ENCODE data around the gene FKBP10.
A peak's percentile ranks its signal among the peaks of the same experiment; 100 is the strongest.

FKBP10 gene

DNA sequence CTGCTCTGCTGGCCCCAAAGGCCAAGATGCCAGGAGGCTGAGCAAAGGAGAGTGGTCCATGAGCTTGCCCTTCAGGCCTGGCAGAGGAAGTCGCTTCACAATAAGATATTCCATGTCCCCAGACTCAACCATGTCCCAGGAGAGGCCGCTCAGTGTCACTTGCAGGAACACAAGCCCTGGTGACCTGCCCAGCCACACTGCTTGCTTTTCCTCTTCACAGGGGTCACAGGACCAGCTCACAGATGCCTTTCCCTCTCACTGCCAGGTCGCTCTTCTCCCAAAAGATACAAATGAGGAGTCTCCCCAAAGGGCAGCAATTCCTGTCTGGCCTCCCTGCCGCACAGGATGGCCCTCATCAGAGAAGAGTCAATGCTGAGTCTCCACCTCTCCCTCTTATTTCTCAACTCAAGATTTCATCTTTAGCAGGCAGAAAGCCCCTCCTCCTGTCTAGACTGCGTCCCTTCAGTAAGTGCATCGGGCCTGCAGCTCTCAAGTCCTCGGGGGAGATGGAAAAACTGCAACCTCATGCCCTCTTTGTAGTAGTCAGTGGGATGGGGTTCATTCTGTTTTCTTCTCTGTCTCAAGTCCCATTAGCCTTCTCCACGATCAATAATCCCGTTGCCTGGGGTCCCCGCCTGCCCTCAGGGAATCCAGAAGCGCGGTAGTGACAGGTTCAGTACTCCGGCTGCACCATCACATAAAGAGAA is 31.2 kb upstream of the FKBP10 start:
- DNase-seq (ENCODE audit: low read depth): peak; percentile 44
- no peak overlapping the region for H3K4me3 ChIP-seq (ENCODE audit: low read depth, low read length)
- TF ChIP-seq POLR2A (IDR thresholded peaks at IDR 0.05; ENCODE audit: extremely low read depth, insufficient read length) (no peak), MYC (IDR thresholded peaks at IDR 0.05; ENCODE audit: low read depth, low read length) (no peak)
- TF ChIP-seq, protein P1, sequence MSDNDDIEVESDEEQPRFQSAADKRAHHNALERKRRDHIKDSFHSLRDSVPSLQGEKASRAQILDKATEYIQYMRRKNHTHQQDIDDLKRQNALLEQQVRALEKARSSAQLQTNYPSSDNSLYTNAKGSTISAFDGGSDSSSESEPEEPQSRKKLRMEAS (IDR thresholded peaks at IDR 0.05; ENCODE audit: low read depth, low read length): no peak
- TF ChIP-seq, protein P2, sequence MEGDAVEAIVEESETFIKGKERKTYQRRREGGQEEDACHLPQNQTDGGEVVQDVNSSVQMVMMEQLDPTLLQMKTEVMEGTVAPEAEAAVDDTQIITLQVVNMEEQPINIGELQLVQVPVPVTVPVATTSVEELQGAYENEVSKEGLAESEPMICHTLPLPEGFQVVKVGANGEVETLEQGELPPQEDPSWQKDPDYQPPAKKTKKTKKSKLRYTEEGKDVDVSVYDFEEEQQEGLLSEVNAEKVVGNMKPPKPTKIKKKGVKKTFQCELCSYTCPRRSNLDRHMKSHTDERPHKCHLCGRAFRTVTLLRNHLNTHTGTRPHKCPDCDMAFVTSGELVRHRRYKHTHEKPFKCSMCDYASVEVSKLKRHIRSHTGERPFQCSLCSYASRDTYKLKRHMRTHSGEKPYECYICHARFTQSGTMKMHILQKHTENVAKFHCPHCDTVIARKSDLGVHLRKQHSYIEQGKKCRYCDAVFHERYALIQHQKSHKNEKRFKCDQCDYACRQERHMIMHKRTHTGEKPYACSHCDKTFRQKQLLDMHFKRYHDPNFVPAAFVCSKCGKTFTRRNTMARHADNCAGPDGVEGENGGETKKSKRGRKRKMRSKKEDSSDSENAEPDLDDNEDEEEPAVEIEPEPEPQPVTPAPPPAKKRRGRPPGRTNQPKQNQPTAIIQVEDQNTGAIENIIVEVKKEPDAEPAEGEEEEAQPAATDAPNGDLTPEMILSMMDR (IDR thresholded peaks at IDR 0.05; ENCODE audit: low read depth, low read length): no peak

DNA sequence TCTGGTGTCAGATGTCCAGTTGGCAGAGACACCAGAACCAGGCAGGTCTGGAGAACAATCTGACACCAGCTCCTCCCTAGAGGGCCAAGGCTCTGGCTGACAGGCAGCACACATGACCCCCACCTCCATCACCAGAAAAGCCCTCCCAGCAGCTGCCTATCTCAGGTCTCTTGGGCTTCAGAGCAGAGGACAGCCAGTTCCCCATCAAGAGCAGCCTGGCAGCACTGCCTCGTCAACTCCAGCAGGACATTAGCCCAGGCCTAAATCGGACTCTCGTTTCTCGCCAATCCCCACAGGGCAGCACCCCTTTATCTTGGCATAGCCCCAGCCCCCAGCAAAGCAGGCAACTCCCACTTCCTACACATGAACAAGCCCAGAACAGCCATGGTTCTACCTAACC is 30.7 kb upstream of the FKBP10 start:
- TF ChIP-seq, protein P2 (IDR thresholded peaks at IDR 0.05; ENCODE audit: low read depth, low read length): no peak
- TF ChIP-seq POLR2A (IDR thresholded peaks at IDR 0.05; ENCODE audit: extremely low read depth, insufficient read length): no peak
- TF ChIP-seq, protein P1 (IDR thresholded peaks at IDR 0.05; ENCODE audit: low read depth, low read length): no peak
- no peak for TF ChIP-seq MYC (IDR thresholded peaks at IDR 0.05; ENCODE audit: low read depth, low read length)
- DNase-seq (ENCODE audit: low read depth): no peak
- H3K4me3 ChIP-seq (ENCODE audit: low read depth, low read length): no peak overlapping the region

DNA sequence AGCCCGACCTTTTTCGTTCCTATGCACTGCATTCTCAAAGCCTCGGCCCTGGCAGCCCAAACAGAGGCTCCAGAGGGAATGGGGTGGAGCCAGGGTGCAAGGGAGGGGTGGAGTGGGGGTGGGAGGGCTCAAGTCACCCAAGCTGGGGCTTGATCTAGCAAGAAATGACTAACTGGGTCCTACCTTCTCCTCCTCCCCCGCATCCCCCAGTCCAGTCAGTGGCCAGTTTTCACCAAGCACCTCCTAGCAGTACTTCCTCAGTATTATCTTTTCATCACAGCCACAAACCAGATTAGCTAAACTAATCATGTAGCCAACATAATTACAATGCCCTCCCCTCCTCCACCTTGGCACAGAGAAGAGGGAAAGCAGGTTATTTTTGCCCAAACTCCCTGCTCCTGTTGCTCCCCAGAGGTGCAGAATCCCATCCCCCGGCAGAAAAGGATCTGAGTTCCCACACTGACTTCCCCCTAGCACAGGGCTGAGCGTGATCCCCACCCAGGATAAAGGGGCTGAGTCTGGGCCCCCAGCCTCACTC is 28.5 kb upstream of the FKBP10 start:
- DNase-seq (ENCODE audit: low read depth): peak; percentile 97
- no peak for TF ChIP-seq POLR2A (IDR thresholded peaks at IDR 0.05; ENCODE audit: extremely low read depth, insufficient read length)
- peak overlapping the region; percentile 66 for H3K4me3 ChIP-seq (ENCODE audit: low read depth, low read length)

DNA sequence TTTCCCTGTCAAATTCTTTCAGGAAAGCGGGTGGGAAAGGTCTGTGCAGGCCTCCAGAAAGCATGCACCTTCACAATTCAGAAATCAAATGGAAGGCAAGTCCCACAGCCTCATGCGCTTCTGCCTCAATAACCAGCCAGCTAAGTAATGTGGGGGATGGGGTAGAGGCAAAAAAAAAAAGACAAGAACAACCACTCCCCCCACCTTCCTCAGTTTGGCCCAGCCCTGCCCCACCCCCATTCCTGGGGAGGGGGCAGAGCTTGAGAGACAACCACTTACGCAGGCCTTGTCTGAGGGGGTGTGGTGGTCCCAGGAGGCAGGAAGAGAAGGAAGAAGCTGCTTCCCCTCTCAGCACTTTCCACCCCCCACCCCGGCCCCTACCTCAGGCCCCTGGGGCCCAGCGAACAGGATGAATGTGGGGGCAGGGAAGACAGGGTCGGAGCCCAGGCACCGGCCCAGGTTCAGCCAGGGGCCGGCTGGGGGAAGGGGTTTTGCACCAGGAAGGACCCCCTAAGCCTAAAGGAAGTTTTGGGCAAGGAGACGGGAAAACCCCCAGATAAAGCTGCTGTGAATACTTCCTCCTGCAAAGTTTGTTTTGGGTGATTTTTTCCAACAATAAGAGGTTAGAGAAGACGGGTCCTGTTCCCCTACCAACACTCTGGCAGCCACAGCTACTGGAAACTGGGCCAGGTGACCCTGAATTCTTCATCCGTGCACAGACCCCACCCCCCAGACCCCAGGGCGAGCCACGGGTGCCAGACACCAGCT is 27.5 kb upstream of the FKBP10 start:
- no peak for TF ChIP-seq POLR2A (IDR thresholded peaks at IDR 0.05; ENCODE audit: extremely low read depth, insufficient read length)
- TF ChIP-seq MYC (IDR thresholded peaks at IDR 0.05; ENCODE audit: low read depth, low read length): peak; percentile 54; the same call in 1 of the 2 replicates
- peak; percentile 93 for DNase-seq (ENCODE audit: low read depth)
- H3K4me3 ChIP-seq (ENCODE audit: low read depth, low read length): peak overlapping the region; percentile 66

DNA sequence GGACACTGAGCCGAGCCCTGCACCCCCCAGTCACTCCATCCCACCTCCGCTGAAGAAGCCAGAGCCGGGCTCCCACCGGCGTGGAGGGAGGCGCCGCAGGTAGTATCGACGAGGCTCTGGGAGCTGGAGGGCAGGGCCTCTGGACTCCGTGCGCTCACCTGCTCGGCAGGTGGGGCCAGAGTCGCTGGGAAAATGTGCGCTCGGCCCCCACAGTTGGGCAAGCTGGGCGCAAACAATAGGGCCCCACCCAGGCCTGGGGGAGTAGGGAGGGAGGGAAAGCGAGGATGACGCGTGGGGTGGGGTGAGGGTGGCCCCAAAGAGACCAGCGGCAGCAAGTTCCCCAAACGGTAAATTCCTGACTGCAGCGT is 27.0 kb upstream of the FKBP10 start:
- peak overlapping the region; percentile 66 for H3K4me3 ChIP-seq (ENCODE audit: low read depth, low read length)
- DNase-seq (ENCODE audit: low read depth): peak; percentile 83
- no peak for TF ChIP-seq MYC (IDR thresholded peaks at IDR 0.05; ENCODE audit: low read depth, low read length)
- TF ChIP-seq POLR2A (IDR thresholded peaks at IDR 0.05; ENCODE audit: extremely low read depth, insufficient read length): no peak
- TF ChIP-seq, protein P1 (IDR thresholded peaks at IDR 0.05; ENCODE audit: low read depth, low read length): no peak
- TF ChIP-seq, protein P2 (IDR thresholded peaks at IDR 0.05; ENCODE audit: low read depth, low read length): no peak

DNA sequence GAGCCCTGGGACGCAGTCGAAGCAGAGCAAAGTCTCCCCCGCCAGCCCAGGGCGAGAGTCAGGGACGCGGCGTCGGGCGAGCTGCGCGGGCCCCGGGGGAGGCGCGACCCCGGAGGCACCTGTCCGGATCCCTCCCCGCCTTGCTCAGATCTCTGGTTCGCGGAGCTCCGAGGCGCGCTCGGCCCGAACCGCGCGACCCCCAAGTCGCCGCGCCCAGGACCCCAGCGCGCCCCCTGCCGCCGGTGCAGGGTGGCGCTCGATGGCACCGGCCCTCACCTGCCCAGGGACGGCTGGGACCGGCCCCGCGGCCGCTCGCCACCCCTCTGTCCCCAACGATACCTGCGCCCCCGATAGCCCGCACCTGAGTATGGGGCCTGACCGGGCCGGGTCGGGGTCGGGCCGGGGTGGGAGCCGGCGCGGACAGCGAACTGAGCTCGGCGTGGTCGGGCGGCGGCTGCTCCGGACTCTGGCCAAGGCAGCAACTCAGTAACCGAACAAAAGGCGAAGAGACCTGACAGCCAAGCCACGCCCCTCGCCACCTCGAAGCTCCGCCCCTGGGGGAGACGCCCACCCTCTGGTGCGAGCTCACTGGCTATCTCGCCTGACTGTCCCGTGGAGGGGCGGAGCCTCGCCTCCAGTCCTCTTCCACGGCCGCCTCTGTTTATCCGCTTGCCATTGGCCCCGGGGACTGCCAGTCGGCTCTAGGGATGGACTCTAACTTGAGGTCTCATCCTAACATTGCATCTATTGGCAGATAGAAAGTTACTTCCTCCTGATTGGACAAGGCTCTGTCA is 26.4 kb upstream of the FKBP10 start, which contains the start of gene JUP:
Gene JUP (minus strand): TSS at position 485 of the 794 bp plus-strand sequence. CDS start 14,857 bp downstream, outside the sequence.
- DNase-seq (ENCODE audit: low read depth): peak; percentile 98
- peak within 1 kb of the TSS; percentile 66 for H3K4me3 ChIP-seq (ENCODE audit: low read depth, low read length)
- TF ChIP-seq, protein P1 (IDR thresholded peaks at IDR 0.05; ENCODE audit: low read depth, low read length): peak; percentile 65
- TF ChIP-seq POLR2A (IDR thresholded peaks at IDR 0.05; ENCODE audit: extremely low read depth, insufficient read length): peak; percentile 87
- TF ChIP-seq MYC (IDR thresholded peaks at IDR 0.05; ENCODE audit: low read depth, low read length): peak; percentile 77
- TF ChIP-seq, protein P2 (IDR thresholded peaks at IDR 0.05; ENCODE audit: low read depth, low read length): peak; percentile 45
